HG02943 (cell line): ENCODE measurements around the gene HMCN2.
"Not testable (repeated sequence)": the region's sequence is repeated elsewhere in the genome, so short reads cannot be mapped to it uniquely, and the experiment has no call there.

Source experiments
- ATAC-seq: cut with Tn5 transposase; IDR thresholded peaks from one replicate; pipeline ENCODE4 v1.9.1; 2021; ENCODE audit warnings: mild to moderate bottlenecking, low read depth, moderate library complexity; ENCODE audit not compliant: unreplicated experiment

HMCN2 gene

DNA sequence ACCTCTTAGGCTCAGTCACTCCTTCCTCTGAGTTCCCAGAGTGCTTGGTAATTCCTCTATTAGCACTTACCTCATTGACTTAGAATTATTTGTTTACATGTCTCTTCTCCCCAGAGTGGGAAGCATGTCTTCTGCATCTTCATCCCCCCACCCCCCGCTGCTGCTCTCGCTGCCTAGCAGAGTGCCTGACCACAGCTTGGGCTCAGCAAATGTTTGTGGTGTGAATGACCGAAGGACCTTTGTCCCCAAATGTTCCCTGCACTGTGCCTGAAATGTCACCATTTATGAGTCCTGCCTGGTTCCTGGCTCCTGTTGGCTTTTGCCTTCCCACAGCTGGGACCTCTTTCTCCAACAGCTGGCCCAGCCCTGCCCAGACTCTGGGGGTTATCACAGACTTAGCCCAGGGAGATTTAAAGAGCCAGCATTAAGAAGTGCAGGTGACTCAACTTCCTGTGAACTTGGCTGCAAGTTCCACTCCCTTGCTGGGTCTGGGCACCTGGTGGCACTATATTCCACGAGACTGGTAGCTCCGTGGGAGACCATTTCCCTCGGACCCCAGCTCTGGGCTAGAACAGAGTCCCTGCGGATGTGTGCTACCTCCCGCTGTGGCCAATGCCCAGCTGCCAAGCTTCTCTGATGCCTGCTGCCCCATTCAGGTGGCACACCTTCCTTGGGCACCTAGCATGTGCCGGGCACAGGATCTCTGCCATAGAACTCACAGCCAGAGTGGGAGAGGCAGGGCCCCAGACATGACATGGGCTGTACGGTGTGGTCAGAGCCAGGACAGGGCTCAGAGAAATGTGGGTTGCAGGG lies 1.8 kb upstream of the HMCN2 start:
- ATAC-seq = no peak

DNA sequence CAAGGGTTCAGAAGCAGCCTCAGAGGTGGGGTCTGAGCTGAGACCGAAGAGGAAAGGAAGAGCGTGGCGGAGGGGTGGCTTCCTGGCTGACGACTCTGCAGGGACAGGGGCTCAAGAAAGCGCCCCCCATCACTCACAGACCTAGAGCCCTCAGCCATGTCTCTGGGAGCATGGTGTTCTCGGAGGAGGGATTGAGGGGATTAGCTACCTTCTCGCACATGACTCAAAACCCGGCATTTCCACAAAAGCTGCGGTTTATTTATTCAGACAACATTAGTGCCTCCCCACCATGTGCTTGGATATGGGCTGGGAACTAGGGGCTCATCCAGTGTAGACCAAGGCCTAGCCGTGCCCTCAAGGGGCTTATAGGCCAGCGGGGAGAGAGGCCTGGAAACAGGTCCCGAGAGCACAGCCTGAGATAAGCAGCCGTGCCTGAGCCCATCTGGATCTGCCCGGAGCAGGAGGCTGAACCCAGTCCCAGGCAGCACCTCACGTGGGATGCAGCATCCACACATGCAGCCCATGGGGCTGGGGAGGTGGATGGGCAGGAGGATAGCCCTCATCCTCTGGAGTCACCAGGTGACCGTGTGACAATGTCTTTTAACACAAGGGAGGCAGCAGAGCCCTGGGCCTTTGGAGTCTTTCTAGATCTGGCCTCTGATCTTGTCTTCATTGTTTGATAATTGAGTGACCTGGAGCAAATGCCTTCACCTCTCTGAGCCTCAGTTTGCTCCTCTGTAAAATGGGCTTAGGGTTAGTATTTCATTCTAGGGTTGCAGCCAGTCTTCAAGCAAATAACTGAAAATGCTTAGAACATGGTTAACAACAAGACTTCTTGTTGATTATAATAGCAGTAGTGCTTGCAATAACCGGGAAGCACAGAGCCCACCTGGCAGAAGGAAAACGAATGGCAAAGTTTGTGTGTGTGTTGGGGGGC lies 878 bp upstream of the HMCN2 start:
- ATAC-seq = no peak

DNA sequence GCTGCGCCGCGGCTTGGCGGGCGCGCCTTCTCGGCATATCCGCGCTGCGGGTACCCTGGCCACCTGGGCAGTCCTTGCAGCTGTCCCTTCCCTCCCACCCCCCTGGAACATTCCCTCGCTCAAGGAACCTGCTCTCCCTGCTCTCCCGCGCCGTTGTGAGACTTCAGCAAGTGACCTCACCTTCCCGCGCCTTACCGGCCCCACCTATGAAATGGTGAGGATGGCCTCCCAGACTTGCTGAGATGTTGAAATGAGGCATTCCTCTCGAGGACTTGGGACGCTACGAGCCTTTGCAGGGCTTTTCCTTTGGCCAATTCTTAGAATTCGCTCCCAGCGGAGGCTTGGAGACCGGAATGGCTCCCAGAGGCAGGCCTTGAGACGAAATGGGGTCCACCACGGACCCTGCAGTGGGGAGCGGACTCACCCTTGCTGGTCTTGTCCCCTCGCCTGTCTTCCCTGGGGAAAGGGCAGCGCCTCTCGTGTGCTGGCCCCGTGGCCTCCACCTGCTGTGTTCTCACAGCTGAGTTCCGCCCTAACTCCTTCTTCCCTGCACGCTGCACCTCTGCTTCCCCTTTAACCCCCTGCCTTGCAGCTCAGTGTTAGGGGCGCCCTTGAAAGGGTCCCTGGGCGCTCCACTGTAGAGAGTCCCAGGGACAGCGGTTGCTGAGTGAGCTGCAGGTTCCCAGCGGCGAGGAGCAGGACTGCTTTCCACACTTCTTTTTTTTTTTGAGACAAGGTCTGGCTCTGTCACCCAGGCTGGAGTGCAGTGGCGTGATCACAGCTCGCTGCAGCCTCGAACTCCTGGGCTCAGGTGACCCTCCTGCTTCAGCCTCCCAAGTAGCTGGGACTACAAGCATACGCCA lies 907 bp downstream of the HMCN2 start:
- no peak for ATAC-seq

DNA sequence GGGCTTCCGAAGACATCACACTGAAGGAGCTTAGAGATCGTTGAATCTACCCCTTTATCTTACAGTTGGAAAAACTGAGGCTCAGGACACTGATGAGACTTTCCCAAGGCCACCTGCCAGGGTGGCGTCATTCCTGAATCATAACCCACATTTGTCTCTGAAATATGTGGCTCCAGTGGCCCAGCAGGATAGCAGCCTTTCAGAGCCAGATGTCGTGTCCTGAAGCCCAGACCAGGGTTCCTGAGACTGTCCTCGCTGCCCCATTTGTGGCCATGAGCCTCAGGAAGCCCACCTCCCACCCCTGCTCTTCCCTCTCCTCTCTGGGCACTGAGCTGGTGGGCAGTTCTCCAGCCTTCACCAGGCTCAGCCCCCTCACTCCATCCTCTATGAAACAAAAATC lies 2.4 kb downstream of the HMCN2 start:
- no peak for ATAC-seq

DNA sequence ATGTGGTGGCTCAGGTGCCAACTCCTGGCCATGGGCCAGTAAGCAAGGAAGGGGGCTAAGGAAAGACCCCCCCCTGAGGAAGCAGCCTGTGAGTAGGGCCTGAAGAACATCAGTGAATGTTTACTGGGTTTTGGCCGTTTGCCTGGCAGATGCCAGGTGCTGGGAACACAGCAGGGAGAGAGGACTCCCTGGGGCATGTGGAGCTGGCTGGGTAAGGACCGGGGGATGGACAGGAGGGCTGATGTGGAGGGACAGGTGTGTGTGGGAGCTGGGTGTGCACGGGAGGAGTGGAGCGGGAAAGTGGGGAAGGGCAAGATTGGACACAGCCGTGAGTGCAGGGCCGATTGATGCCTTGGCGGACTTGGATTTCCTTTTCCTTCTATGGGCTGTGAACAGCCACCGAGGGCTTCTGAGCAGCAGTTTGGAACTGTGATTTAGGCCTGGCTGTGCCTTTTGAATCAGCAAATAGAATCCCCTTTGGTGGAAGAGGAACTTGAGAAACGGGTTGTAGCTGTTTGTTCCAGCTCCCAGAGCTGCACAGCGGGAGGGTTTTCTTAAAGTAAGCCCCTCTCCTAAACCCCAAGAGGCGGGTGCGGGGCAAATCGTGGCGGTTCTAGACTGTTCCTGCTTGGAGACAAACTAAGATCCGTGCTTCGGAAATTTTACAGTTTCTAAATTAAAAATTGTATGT lies 3.1 kb downstream of the HMCN2 start:
- no peak for ATAC-seq

DNA sequence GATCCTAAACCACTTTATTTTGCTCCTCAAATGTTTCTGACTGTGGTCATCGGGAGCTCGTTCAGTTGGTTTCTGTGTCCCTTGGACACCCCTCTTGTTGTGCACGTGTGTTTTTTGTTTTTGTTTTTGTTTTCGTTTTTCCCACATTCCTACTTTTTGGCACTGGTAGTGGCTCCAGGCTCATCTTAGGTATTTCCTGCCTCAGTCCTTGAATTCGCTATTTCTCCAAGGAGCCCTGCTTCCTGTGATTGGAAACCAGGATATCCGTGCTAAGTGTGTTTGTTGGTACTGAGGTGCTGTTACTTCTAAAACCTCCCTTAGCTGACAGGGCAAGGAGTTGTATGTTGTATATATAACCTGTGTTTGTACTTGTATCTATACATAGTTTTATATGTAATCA lies 5.9 kb downstream of the HMCN2 start:
- no peak for ATAC-seq

DNA sequence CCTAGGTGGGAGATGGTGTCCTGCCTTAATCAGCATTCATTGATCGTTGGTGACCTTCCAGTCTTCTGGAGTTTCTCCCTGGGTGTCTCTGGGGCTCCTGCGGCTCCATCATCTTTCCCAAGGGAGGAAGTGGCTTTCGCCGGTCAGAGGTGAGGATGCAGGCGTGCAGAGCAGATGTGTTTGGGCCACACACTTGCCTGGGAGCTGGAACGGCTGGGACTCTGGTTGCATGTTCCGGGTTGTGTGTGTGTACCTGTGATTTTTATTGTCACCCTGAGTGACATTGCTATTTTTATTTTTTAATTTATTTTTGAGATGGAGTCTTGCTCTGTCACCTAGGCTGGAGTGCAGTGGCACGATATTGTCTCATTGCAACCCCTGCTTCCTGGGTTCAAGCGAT lies 9.6 kb downstream of the HMCN2 start:
- ATAC-seq = no peak

DNA sequence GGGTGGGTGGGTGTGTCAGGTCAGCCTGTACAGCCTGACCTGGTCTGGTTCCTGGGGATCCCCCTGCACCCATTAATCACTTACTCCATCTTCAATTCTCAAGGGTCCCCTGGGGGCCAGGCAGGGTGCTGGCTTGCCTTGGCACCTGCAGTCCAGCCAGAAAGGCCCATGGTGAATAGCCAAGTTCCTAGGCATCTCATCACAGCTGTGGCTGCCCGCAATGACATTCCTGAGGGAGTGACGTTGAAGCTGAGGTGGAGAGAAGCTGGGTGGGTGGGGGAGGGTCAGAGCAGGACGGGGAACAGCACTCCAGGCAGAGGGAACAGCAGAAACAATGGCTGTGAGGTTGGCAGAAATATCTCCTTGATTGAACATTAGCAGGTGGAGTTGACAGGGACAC lies 10.6 kb downstream of the HMCN2 start:
- ATAC-seq = no peak

DNA sequence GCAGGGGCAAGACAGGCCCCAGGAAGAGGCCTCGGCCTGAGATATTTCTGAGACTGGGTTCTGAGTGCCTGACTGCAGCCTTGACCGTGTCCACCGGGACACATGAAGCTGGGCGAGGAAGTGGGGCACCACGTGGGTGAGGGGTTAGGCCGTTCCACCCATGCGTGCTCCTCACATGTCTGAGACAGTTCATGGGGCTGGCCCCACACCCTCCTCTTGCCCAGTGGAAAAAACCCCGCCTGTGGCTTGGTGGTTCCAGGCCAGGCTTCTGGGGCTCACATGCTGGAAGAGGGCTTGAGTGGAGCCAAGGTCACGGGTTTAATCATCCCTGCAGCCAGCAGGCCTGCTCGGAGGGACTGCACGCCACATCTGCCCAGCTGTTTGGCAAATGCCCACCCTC lies 11.4 kb downstream of the HMCN2 start:
- ATAC-seq = no peak

DNA sequence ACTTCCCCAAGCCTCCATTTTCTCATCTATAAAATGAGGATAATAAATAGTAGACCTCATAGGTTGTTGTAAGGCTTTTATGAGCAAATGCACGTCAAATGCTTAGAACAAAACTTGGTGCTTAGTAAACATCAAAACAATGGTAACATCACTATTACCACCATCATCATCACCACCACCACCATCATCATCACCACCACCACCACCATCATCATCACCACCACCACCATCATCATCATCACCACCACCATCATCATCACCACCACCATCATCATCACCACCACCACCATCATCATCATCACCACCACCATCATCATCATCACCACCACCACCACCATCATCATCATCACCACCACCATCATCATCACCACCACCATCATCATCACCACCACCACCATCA lies 12.0 kb downstream of the HMCN2 start:
- not testable (repeated sequence) for ATAC-seq

GRCh38 chr9:130283539-130284248 lies 18.1 kb downstream of the HMCN2 start:
- ATAC-seq = no peak

- ATAC-seq = no peak
These were observed 18.7 kb downstream of the HMCN2 start for GRCh38 chr9:130284249-130284625.

DNA sequence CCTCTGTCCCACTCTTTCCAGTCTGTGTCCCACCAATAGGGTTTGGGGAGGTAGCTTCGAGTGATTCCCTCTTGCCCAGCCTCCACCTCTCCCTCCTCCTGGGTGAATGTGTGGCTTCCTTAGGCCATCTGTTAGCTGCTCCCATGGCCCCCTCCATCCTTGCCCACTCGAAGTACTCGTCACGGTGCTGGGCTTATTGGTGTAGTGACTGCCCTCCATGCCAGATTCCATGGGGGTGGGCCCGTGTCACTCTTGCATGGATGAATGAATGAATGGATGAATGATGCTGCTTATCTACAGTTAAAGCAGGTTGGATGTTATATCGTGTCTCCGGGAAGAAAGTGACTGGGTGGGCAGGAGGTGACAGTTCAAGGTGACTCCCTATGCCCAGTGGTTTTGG lies 19.1 kb downstream of the HMCN2 start:
- ATAC-seq = no peak

- ATAC-seq = no peak
These were observed 19.7 kb downstream of the HMCN2 start for GRCh38 chr9:130285271-130285670.

GRCh38 chr9:130286072-130286770 lies 20.7 kb downstream of the HMCN2 start:
- ATAC-seq = no peak

DNA sequence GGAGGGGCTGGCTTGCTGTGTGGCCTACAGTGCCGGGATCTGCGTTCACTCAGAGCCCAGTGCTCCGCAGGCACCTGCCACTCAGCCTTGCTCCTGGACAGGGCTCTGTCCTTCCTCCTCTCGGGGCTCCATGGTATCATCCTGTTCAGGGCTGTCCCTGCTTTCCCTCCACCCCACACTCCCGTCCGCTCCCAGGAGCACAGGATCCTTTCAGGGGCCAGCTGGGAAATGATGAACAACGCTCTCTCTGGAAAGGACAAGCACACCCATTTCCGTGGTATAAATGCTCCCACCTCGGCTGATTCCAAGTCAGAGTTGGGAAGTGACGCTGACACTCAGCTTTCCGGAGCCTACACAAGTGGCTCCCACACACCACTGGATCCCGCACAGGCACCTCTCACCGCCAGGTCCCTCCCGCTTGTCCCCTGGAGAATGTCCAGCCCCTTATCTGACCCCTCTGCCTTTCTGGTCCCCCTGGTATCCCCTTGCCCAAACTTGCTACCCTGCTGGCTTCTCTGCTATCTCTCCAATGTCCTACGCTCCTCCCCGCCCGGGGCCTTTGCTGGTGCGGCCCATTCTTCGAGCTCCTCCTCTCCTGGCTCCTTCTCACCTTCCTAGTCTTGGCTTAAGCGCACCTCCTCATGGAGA lies 21.3 kb downstream of the HMCN2 start:
- ATAC-seq = no peak

DNA sequence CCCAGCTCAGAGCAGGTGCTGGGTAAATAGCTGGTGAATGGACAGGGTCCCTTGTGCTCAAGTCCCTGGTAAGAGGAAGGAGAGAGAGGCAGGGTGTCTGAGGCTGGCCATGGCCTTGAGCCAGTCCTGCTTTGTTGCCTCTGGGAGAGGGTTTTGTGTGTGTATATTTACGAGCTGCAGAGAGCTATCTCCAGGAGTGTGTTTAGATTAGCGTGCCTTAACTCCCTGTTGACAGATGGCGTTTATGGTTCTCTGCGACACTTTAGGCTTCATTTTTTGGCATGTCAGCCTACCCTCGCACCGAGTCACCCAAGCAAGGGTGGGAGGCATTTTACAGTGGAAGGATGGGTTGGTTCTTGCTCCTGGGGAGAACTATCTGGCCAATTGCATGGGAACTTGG lies 22.2 kb downstream of the HMCN2 start:
- ATAC-seq = no peak

- ATAC-seq = no peak
These were observed 22.8 kb downstream of the HMCN2 start for GRCh38 chr9:130288393-130288792.
